AG04449 (cell line): Measurements from ENCODE around the gene SKI.

Experiments
- CTCF ChIA-PET: fragments of 350-600 bp; formaldehyde crosslinking; extraction: SDS; loops from one replicate; lab custom pipeline; 2021; ENCODE audit warnings: antibody characterized with exemption; lab: Yijun Ruan, JAX
- POLR2A ChIA-PET: fragments of 400-600, 350-600 bp; formaldehyde crosslinking; extraction: SDS; loops from one replicate; lab custom pipeline; 2020; ENCODE audit warnings: antibody characterized with exemption, inconsistent platforms; lab: Yijun Ruan, JAX
- DNase-seq: peaks from one replicate; pipeline ENCODE4 v3.0.0-alpha.2; 2010; ENCODE audit warnings: low read depth, low spot score
- H3K4me3 ChIP-seq: 2 replicates; pipeline ENCODE4 v1.5.1; 2011; ENCODE audit warnings: low read depth, mild to moderate bottlenecking, control low read depth, low read length
- CTCF ChIP-seq: IDR thresholded peaks from one replicate; pipeline ENCODE4 v1.5.1; 2011; ENCODE audit warnings: mild to moderate bottlenecking, moderate library complexity, low read length, control low read depth, inconsistent platforms; ENCODE audit not compliant: insufficient read depth; ENCODE audit errors: missing control alignments

SKI gene

GRCh38 chr1:2351723-2352122 lies 123.6 kb downstream of the SKI start:
- POLR2A ChIA-PET, result no interaction called here
- no peak for TF ChIP-seq CTCF
- H3K4me3 ChIP-seq, result no peak overlapping the region
- DNase-seq, result no peak
- CTCF ChIA-PET, result interaction anchor here (1.5 to 1.8 kb wide), 2 partner anchors 10 to 30 kb away, joined by 5 read pairs; no protein-coding TSS in a partner anchor

GRCh38 chr1:2352341-2352896 lies 124.3 kb downstream of the SKI start:
- CTCF ChIA-PET, result interaction anchor here (1.5 to 1.8 kb wide), 2 partner anchors 10 to 30 kb away, joined by 5 read pairs; no protein-coding TSS in a partner anchor
- POLR2A ChIA-PET, result no interaction called here
- no peak for TF ChIP-seq CTCF
- no peak overlapping the region for H3K4me3 ChIP-seq
- no peak for DNase-seq

GRCh38 chr1:2352897-2353550 lies 124.9 kb downstream of the SKI start:
- no peak overlapping the region for H3K4me3 ChIP-seq
- no peak for TF ChIP-seq CTCF
- POLR2A ChIA-PET, result no interaction called here
- CTCF ChIA-PET, result no interaction called here
- no peak for DNase-seq

GRCh38 chr1:2353551-2354438 lies 125.7 kb downstream of the SKI start:
- POLR2A ChIA-PET, result no interaction called here
- no peak overlapping the region for H3K4me3 ChIP-seq
- CTCF ChIA-PET, result interaction anchor here (2.6 kb wide), 1 partner anchor 28 kb away, joined by 11 read pairs; no protein-coding TSS in a partner anchor
- no peak for DNase-seq
- TF ChIP-seq CTCF, result no peak

- no peak overlapping the region for H3K4me3 ChIP-seq
- CTCF ChIA-PET, result interaction anchor here (0.8 to 2.6 kb wide), 2 partner anchors 15 to 27 kb away, joined by 4 to 11 read pairs; no protein-coding TSS in a partner anchor
- POLR2A ChIA-PET, result no interaction called here
- DNase-seq, result no peak
- no peak for TF ChIP-seq CTCF
These were observed 126.6 kb downstream of the SKI start for GRCh38 chr1:2354511-2355372.
